ENCODE measurements around the gene GNS. TPM values are rescaled to one million over a fixed set of nuclear protein-coding genes. Genes with fewer than 3 reads are reported as not detected.

Gene GNS
- total and polyA plus RNA-seq, 2 of the 13 experiments (the other 11 are each of a cell fraction or from before 2014, with no cell fraction given) = 49.8 to 51.0 TPM

DNA sequence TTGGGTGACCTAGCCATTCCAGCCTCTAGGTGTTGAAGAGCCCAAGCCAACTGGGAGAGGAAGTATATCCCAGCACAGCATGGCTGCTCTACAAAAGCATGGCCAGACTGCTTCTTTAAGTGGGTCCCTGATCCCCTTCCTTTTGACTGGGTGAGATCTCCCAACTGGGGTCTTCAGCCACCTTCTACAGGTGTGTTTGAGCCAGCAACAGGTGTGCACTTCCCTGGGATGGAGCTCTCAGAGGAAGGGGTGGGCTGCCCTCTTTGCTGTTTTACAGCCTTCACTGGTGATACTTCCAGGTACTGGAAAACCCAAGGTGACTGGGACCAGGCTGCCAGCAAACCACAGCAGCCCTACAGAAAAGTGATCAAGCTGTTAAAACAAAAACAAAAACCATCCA is 14.2 kb upstream of the GNS start:
- in situ Hi-C loops (cut with HindIII; ENCODE audit: extremely low pct_ligation_motif_present, low pct_unique_long_range_greater_than_20kb) (no loop called here), intact Hi-C loops (cut with micrococcal nuclease; ENCODE audit: unreplicated experiment) (no loop called here)
- no TSS peak for BruUV-seq (replicated peaks)
- no peak overlapping the region for H3K4me2 ChIP-seq (ENCODE audit: low read depth, low read length)
- H3K4me1 ChIP-seq (ENCODE audit: insufficient read depth, low read length) = no peaks in the 10 kb centered on the region
- FAIRE-seq (no peak), ATAC-seq (no peak), DNase-seq (ENCODE audit: low spot score) (no peak)
- ChIA-PET CTCF (ENCODE audit: low intra/inter-chr PET ratio, low total read pairs) (no interaction called here), POLR2A (no interaction called here)
- no peaks in the 10 kb centered on the region for H4K20me1 ChIP-seq (ENCODE audit: insufficient read depth, low read length)
- H3K4me3 ChIP-seq (replicated peaks in 1 of 3; ENCODE audit: insufficient read depth in 1 of 3, low read depth in 2 of 3, low read length in 3 of 3) = no peak overlapping the region
- no peaks in the 10 kb centered on the region for H3K27me3 ChIP-seq (ENCODE audit: control insufficient read depth in 1 of 2, insufficient read depth in 2 of 2, low read length in 2 of 2)
- no peaks in the 10 kb centered on the region for H3K36me3 ChIP-seq (replicated peaks in 1 of 2; ENCODE audit: control insufficient read depth in 1 of 2, insufficient read depth in 2 of 2, low read length in 2 of 2)
- peaks cover 15% of the 10 kb centered on the region for H3K9me3 ChIP-seq (ENCODE audit: low read length)
- no peaks in the 10 kb centered on the region for H3K79me2 ChIP-seq (ENCODE audit: insufficient read depth, low read length)
- TF ChIP-seq NFRKB (IDR thresholded peaks at IDR 0.05) = no peak
- no peak overlapping the region for H3K27ac ChIP-seq (ENCODE audit: extremely low read length, insufficient read depth, low read length)
- H2AFZ ChIP-seq (ENCODE audit: low read length) = no peak overlapping the region
- no peak overlapping the region for H3K9ac ChIP-seq (ENCODE audit: insufficient read depth, low read depth, low read length)

DNA sequence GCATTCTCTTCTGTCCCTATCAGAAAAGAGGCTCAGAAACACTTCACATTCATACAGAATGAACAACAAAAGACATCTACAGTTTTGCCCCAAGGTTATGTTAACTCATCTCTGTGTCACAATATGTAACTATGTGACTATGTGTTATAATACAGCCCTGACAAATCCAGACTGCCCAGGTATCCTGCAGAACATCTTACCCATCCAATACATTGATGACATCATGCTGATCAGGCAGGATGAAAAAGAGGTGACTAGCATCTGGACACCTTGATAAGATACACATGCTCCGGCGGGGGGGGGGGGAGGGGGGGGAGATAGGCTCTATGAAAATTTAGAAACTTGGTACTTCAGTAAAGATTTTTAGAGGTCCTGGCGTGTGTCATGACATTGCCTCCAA is 8.3 kb upstream of the GNS start:
- BruUV-seq (replicated peaks) = no TSS peak

More for the DNA sequence above, 8.3 kb upstream of the GNS start:
- Histone ChIP-seq H3K27me3 (ENCODE audit: control insufficient read depth in 1 of 2, insufficient read depth in 2 of 2, low read length in 2 of 2) (no peaks in the 10 kb centered on the region), H3K4me1 (ENCODE audit: insufficient read depth, low read length) (peaks cover 16% of the 10 kb centered on the region), H4K20me1 (ENCODE audit: insufficient read depth, low read length) (no peaks in the 10 kb centered on the region), H3K9ac (ENCODE audit: insufficient read depth, low read depth, low read length) (no peak overlapping the region), H3K4me3 (replicated peaks in 1 of 3; ENCODE audit: insufficient read depth in 1 of 3, low read depth in 2 of 3, low read length in 3 of 3) (no peak overlapping the region), H3K9me3 (ENCODE audit: low read length) (no peaks in the 10 kb centered on the region), H2AFZ (ENCODE audit: low read length) (no peak overlapping the region), H3K79me2 (ENCODE audit: insufficient read depth, low read length) (no peaks in the 10 kb centered on the region), H3K36me3 (replicated peaks in 1 of 2; ENCODE audit: control insufficient read depth in 1 of 2, insufficient read depth in 2 of 2, low read length in 2 of 2) (no peaks in the 10 kb centered on the region), H3K27ac (ENCODE audit: extremely low read length, insufficient read depth, low read length) (no peak overlapping the region), H3K4me2 (ENCODE audit: low read depth, low read length) (no peak overlapping the region)
- ATAC-seq (no peak), FAIRE-seq (no peak), DNase-seq (ENCODE audit: low spot score) (no peak)
- TF ChIP-seq ATF7 (IDR thresholded peaks at IDR 0.05) (peak; percentile 54), ATF7 (CRISPR knock-in tag; IDR thresholded peaks at IDR 0.05) (no peak), SMARCC2 (IDR thresholded peaks at IDR 0.05) (no peak)
- in situ Hi-C loops (cut with HindIII; ENCODE audit: extremely low pct_ligation_motif_present, low pct_unique_long_range_greater_than_20kb) (no loop called here), intact Hi-C loops (cut with micrococcal nuclease; ENCODE audit: unreplicated experiment) (no loop called here)
- 18% methylated on average over 3 of the region's 3 CpGs for WGBS (ENCODE audit: low lambda C conversion rate)
- ChIA-PET CTCF (ENCODE audit: low intra/inter-chr PET ratio, low total read pairs) (no interaction called here), POLR2A (no interaction called here)

All from HepG2 (cell line).